Motor neuron (in vitro differentiated cells): ENCODE measurements around the gene DCAF15. TPM values are rescaled to one million over a fixed set of nuclear protein-coding genes. Genes with fewer than 3 reads are reported as not detected.

ENCODE experiments used
- ATAC-seq, 8 experiments: fragments of 200-7000 bp; cut with Tn5 transposase; replicated peaks in 6 of 8; 2 replicates each; pipeline ENCODE4 v1.8.0; 2021; ENCODE audit warnings: mild to moderate bottlenecking in 8 of 8, moderate library complexity in 8 of 8
- H3K27ac ChIP-seq, 2 donors: fragments of 250-450 bp; sonication (Bioruptor Pico); 2 replicates each; pipeline ENCODE4 v1.9.0; 2021; ENCODE audit warnings: antibody characterized with exemption in 2 of 2, mild to moderate bottlenecking in 2 of 2, moderate library complexity in 1 of 2
- H3K4me1 ChIP-seq, 2 donors: fragments of 250-450 bp; sonication (Bioruptor Pico); replicated peaks in 1 of 2; 2 replicates each; pipeline ENCODE4 v1.6.1; 2021; ENCODE audit warnings: antibody characterized with exemption in 2 of 2, mild to moderate bottlenecking in 2 of 2, moderate library complexity in 1 of 2
- H3K4me3 ChIP-seq, 5 donors: fragments of 250-450 bp; sonication (Bioruptor Pico); 2 replicates each; pipeline ENCODE4 v1.9.0; 2021; ENCODE audit warnings: antibody characterized with exemption in 5 of 5, mild to moderate bottlenecking in 5 of 5, moderate library complexity in 4 of 5
- WGBS, 10 experiments: fragments of 450-650 bp; shearing (Covaris generic); methylation state at CpG; one replicate each; pipeline ENCODE4 v1.0.0; 2022; 5-methylcytosine and 5-hydroxymethylcytosine counted together
- in situ Hi-C, 9 experiments: fragments of 400-800 bp; cut with MboI; loops; one replicate each; pipeline ENCODE4 v1.15.0; 2021; ENCODE audit warnings: low sequenced_read_pairs in 9 of 9, low pct_unique_long_range_greater_than_20kb in 2 of 9; ENCODE audit not compliant: unreplicated experiment in 9 of 9
- total RNA-seq, 8 experiments: library from RNA; unstranded; fragments of 300-600 nt; gene quantifications; 2 replicates each; pipeline versions ENCODE4 v1.2.3 to v1.2.4, GENCODE V29; 2022

The DCAF15 gene
- 10 to 100 TPM in 7 of 8 experiments, 1 to 10 TPM in 1; 8.4 to 46.5 (median 22.9) TPM for total RNA-seq

DNA sequence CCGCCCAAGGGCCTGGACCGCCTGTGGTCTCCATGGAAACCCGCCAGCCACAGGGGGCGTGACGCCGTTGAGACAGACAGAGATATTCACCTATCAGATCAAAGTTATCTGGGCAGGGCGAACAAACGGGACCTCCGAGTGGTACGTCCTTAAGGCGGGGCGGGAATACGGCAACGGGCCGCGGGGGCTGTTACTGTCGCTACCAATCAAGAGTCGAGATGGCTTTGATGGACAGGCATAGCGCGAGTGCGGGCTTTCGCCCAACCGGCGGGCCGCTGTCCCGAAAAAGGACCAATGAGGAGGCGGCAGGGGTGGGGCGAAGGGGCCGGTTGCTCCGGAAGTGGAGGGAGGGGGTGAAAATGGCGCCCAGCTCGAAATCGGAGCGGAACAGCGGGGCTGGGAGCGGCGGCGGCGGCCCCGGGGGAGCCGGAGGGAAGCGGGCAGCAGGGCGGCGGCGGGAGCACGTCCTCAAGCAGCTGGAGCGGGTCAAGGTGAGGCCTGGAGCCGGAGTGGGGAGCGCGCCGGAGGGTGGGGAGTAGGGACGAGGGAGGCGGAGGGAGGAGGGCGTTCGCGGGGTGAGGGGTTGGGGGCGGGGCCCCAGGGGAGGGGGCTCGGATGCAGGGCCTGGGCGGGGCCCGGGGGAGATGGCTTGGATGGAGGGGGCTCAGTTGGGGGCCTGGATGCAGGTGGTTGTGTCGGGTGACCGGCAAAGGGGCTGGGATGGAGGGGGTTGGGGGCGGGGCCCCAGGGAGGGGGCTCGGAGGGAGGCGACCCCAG, at the start of gene DCAF15:
Gene DCAF15, plus strand, starts transcription at position 356 of the 777 bp plus-strand sequence. Its CDS starts 4 bp downstream, at position 360.
- 0% methylated on average over 1 to 2 of the region's 65 CpGs; no CpG with 5 or more reads in 8 of the 10 experiments for WGBS, 10 experiments
- peaks cover 6 to 8% of the 10 kb centered on the region in 2 donors for H3K4me1 ChIP-seq
- peak within 1 kb of the TSS; percentile 93 to 95 for H3K27ac ChIP-seq
- ATAC-seq, result peak; percentile 93 to 98 (median 96)
- in situ Hi-C loops, result no loop called here
- H3K4me3 ChIP-seq, result peak within 1 kb of the TSS; percentile 65 to 85 (median 71)

- peaks cover 0 to 5% of the 10 kb centered on the region in 2 donors for H3K4me1 ChIP-seq
- 20 to 100% (median 79%) methylated on average over 1 to 4 of the region's 4 CpGs; no CpG with 5 or more reads in 6 of the 10 experiments for WGBS, 10 experiments
- in situ Hi-C loops, result no loop called here
- no peak overlapping the region for H3K27ac ChIP-seq
- ATAC-seq, result no peak
- H3K4me3 ChIP-seq, result no peak overlapping the region
Observed at GRCh38 chr19:13902993-13903555, 49.2 kb upstream of the DCAF15 start.

GRCh38 chr19:13905634-13906520, 46.4 kb upstream of the DCAF15 start, which contains the start of the genes BRME1 and CC2D1A:
TSS of gene BRME1 (minus strand) at chr19:13906117. CDS start at chr19:13904892, 1,225 bp downstream.
TSS of gene CC2D1A (plus strand) at chr19:13906201. CDS start at chr19:13906442, 241 bp downstream.
- in situ Hi-C loops, result no loop called here
- peak; percentile 99 to 100 (median 100) for ATAC-seq
- Histone ChIP-seq H3K4me1 (peaks cover 0 to 5% of the 10 kb centered on the region in 2 donors), H3K27ac (no peak within 1 kb of the TSS), H3K4me3 (peak within 1 kb of the TSS; percentile 63 to 97 (median 73))
- 0 to 42% (median 18%) methylated on average over 3 to 29 of the region's 86 CpGs; no CpG with 5 or more reads in 3 of the 10 experiments for WGBS, 10 experiments

DNA sequence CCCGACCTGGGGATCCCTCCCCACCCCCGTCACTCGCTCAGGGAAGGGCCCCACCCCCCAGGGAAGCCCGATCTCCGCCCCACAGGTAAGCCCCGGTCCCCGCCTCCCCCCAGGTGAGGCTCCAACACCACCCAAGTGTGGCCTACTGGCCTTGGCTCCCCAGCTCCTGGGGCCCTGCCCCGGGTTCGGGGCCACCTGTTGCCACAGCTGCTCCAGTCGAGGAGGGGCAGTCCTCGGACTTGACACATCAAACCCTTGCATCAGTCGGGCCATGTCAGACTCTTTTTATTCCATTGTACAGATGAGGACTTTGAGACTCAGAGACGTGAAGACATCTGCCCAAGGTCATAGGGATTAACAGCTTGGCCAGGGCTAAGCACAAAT, 45.8 kb upstream of the DCAF15 start:
- in situ Hi-C loops, result no loop called here
- peak in 3 of 8 experiments; percentile 8 to 12 (median 9) for ATAC-seq
- no peak overlapping the region for H3K27ac ChIP-seq
- peak overlapping the region; percentile 63 to 97 (median 73) for H3K4me3 ChIP-seq
- 3 to 4% methylated on average over 4 of the region's 13 CpGs; no CpG with 5 or more reads in 8 of the 10 experiments for WGBS, 10 experiments
- H3K4me1 ChIP-seq, result peaks cover 0 to 5% of the 10 kb centered on the region in 2 donors

GRCh38 chr19:13906910-13907309, 45.4 kb upstream of the DCAF15 start:
- H3K4me1 ChIP-seq, result peaks cover 0 to 5% of the 10 kb centered on the region in 2 donors
- no peak for ATAC-seq
- peak overlapping the region; percentile 63 to 97 (median 73) for H3K4me3 ChIP-seq
- WGBS, 10 experiments, result 71 to 94% (median 80%) methylated on average over 1 to 5 of the region's 5 CpGs; no CpG with 5 or more reads in 3 of the 10 experiments
- no peak overlapping the region for H3K27ac ChIP-seq
- in situ Hi-C loops, result no loop called here

DNA sequence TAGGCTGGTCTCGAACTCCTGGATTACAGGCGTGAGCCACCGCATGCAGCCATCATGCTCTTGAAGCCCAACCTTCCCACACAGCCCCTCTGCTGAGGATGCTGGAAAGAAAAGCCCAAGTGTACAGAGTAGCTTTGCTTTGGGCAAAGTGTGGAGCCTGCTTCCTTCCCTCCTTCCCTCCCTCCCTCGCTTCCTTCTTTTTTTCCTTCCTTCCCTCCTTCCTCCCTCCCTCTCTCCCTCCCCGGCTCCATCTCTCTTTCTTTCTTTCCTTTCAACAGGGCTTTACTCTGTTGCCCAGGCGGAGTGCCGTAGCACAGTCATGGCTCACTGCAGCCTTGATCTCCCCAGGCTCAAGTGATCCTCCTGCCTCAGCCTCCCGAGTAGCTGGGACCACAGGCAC, 43.6 kb upstream of the DCAF15 start:
- in situ Hi-C loops, result no loop called here

DNA sequence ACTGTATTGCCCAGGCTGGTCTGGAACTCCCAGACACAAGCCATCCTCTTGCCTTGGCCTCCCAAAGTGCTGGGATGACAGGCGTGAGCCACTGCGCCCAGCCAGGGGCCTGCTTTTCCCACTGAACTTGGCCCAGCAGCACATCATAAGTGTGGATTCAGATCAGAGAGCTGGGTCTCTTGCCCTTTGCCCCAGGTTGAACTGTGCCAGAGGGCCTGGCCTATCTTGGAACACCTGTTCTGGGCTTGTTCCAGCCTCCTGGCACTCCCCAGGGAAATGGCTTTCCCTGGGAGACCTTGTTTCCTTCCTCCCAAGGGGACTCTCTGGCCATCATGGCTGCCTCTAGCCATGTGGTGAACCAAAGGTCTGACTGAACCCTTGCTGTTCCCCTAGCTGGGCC, 42.9 kb upstream of the DCAF15 start:
- H3K4me3 ChIP-seq, result no peak overlapping the region
- H3K27ac ChIP-seq, result no peak overlapping the region
- in situ Hi-C loops, result no loop called here
- 100% methylated on average over 1 of the region's 2 CpGs; no CpG with 5 or more reads in 9 of the 10 experiments for WGBS, 10 experiments
- no peak for ATAC-seq
- peaks cover 0 to 5% of the 10 kb centered on the region in 2 donors for H3K4me1 ChIP-seq

More for the DNA sequence above, 43.6 kb upstream of the DCAF15 start:
- H3K27ac ChIP-seq, result no peak overlapping the region
- H3K4me1 ChIP-seq, result peaks cover 0 to 5% of the 10 kb centered on the region in 2 donors
- 60 to 100% (median 91%) methylated on average over 1 to 4 of the region's 8 CpGs; no CpG with 5 or more reads in 2 of the 10 experiments for WGBS, 10 experiments
- no peak for ATAC-seq
- no peak overlapping the region for H3K4me3 ChIP-seq

DNA sequence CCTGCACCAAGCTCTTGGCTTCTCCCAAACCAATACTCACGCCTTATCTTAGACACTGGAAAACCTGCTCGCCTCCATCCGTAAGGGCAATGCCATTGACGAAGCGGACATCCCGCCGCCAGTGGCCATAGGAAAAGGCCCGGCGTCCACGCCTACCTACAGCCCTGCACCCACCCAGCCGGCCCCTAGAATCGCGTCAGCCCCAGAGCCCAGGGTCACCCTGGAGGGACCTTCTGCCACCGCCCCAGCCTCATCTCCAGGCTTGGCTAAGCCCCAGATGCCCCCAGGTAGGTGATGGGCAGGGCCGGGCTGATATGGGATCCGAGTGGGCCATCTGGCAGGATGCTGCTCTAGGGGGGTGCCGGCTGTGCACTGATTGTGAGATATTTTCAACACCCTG, 39.0 kb upstream of the DCAF15 start:
- in situ Hi-C loops, result no loop called here
- WGBS, 10 experiments, result 95 to 100% (median 100%) methylated on average over 2 to 4 of the region's 17 CpGs; no CpG with 5 or more reads in 7 of the 10 experiments
- Histone ChIP-seq H3K27ac (no peak overlapping the region), H3K4me3 (no peak overlapping the region), H3K4me1 (no peaks in the 10 kb centered on the region)
- no peak for ATAC-seq

- 67 to 100% (median 86%) methylated on average over 1 to 3 of the region's 3 CpGs; no CpG with 5 or more reads in 2 of the 10 experiments for WGBS, 10 experiments
- Histone ChIP-seq H3K4me3 (no peak overlapping the region), H3K4me1 (no peaks in the 10 kb centered on the region), H3K27ac (no peak overlapping the region)
- in situ Hi-C loops, result no loop called here
- no peak for ATAC-seq
Observed at GRCh38 chr19:13914777-13915176, 37.5 kb upstream of the DCAF15 start.

DNA sequence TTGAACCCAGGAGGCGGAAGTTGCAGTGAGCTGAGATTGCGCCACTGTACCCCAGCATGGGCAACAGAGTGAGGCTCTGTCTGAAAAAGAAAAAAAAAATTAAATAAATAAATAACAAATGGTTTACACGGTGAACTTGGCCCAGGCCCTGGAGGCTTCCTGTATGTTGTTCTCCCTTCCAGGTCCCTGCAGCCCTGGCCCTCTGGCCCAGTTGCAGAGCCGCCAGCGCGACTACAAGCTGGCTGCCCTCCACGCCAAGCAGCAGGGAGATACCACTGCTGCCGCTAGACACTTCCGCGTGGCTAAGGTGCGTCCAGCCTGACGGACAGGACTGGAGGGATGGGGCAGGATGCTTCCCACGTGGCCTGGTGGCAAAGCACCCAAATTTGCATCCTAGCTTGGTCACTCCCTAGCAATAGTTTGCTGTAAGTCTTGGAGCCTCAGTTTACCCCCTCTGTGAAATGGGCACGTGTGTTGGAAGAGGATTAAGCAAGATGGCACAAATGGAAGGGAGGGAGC, 34.4 kb upstream of the DCAF15 start:
- Histone ChIP-seq H3K27ac (no peak overlapping the region), H3K4me1 (no peaks in the 10 kb centered on the region), H3K4me3 (no peak overlapping the region)
- ATAC-seq, result no peak
- in situ Hi-C loops, result no loop called here
- WGBS, 10 experiments, result 89 to 95% (median 91%) methylated on average over 6 to 9 of the region's 14 CpGs; no CpG with 5 or more reads in 7 of the 10 experiments

GRCh38 chr19:13918726-13919411, 33.4 kb upstream of the DCAF15 start:
- Histone ChIP-seq H3K27ac (no peak overlapping the region), H3K4me1 (no peaks in the 10 kb centered on the region), H3K4me3 (no peak overlapping the region)
- in situ Hi-C loops, result no loop called here
- ATAC-seq, result peak in 2 of 8 experiments; percentile 7 to 8
- 100% methylated on average over 3 of the region's 34 CpGs; no CpG with 5 or more reads in 9 of the 10 experiments for WGBS, 10 experiments

DNA sequence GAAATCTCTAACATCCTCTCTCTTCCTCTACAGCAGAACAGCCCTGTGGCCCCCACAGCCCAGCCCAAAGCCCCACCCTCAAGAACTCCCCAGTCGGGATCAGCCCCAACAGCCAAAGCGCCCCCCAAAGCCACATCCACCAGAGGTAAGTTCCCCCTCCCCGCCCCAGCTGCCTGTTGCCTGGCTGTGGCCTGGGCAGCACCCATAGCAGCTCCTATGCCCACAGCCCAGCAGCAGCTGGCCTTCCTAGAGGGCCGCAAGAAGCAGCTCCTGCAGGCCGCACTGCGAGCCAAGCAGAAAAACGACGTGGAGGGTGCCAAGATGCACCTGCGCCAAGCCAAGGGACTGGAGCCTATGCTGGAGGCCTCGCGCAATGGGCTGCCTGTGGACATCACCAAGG, 31.8 kb upstream of the DCAF15 start:
- H3K4me3 ChIP-seq, result no peak overlapping the region
- in situ Hi-C loops, result no loop called here
- 100% methylated on average over 1 to 4 of the region's 11 CpGs; no CpG with 5 or more reads in 6 of the 10 experiments for WGBS, 10 experiments
- ATAC-seq, result no peak
- H3K4me1 ChIP-seq, result no peaks in the 10 kb centered on the region
- H3K27ac ChIP-seq, result no peak overlapping the region
